Placental epithelial cell (primary cell): ENCODE measurements around the gene DIP2A. TPM values are rescaled to one million over a fixed set of nuclear protein-coding genes. Genes with fewer than 3 reads are reported as not detected.

ENCODE experiments used
- small RNA-seq: library from RNA; depleted of rRNA; stranded (forward); fragments of <200 nt; gene quantifications from one replicate; pipeline ENCODE3, GENCODE V24; 2012
- total RNA-seq: library from RNA; depleted of rRNA; stranded (reverse); fragments of >200 nt; gene quantifications from 2 replicates; pipeline ENCODE4 v1.2.3, GENCODE V29; 2012

DIP2A gene
- 41.4 and 55.4 TPM in 2 replicates for total RNA-seq

GRCh38 chr21:46458315-46459023, at the start of gene DIP2A:
DIP2A (plus strand) TSS chr21:46458891; CDS start chr21:46459132, 241 bp downstream.

GRCh38 chr21:46604975-46605766, 146.5 kb downstream of the DIP2A start, which contains the start of gene S100B:
S100B (minus strand) TSS chr21:46605082; CDS start chr21:46602415, 2,667 bp downstream.

Small RNAs within 50 kb of the gene (small RNA-seq; reads per million reads assigned to genes)
- gene RNU6-396P, result not detected

Other genes starting within 250 kb of the DIP2A start
- gene LSS, start 230.1 kb upstream of the DIP2A start, total RNA-seq, result 50.3 and 110 TPM in 2 replicates
- gene MCM3AP, start 173.3 kb upstream of the DIP2A start, total RNA-seq, result 73.9 and 111 TPM in 2 replicates
- gene YBEY, start 172.5 kb upstream of the DIP2A start, total RNA-seq, result 12.7 and 24.3 TPM in 2 replicates
- 5.4 and 6.7 TPM in 2 replicates for gene C21orf58, start 135.0 kb upstream of the DIP2A start, total RNA-seq
- 16.2 and 20.0 TPM in 2 replicates for gene PCNT, start 134.7 kb upstream of the DIP2A start, total RNA-seq
- gene S100B, start 146.2 kb downstream of the DIP2A start, total RNA-seq, result 0.22 TPM in 1 of 2 replicates, not detected in the other
- gene PRMT2, start 176.8 kb downstream of the DIP2A start, total RNA-seq, result 129 and 130 TPM in 2 replicates